Astrocyte (in vitro differentiated cells and primary cell): Measurements from ENCODE around the gene USP13. TPM values are rescaled to one million over a fixed set of nuclear protein-coding genes. Genes with fewer than 3 reads are reported as not detected.

Experiments used
- DNase-seq: peaks from one replicate; pipeline ENCODE4 v3.0.0-alpha.2; 2010; ENCODE audit warnings: low read depth
- FAIRE-seq: peaks from 2 replicates; lab custom pipeline; 2011; peaks lifted over from hg19 to GRCh38; lab: Jason Lieb, UNC
- H2AFZ ChIP-seq: 2 replicates; pipeline ENCODE4 v1.6.0; 2012; ENCODE audit warnings: low read depth, low read length, inconsistent platforms
- H3K27ac ChIP-seq: 2 replicates; pipeline ENCODE4 v1.5.1; 2011; ENCODE audit warnings: low read depth, low read length, inconsistent platforms
- H3K27me3 ChIP-seq: 2 replicates; pipeline ENCODE4 v1.6.0; 2011; ENCODE audit warnings: low read length, inconsistent platforms; ENCODE audit not compliant: insufficient read depth
- H3K36me3 ChIP-seq: 2 replicates; pipeline ENCODE4 v1.5.1; 2011; ENCODE audit warnings: low read length, inconsistent platforms; ENCODE audit not compliant: insufficient read depth
- H3K4me1 ChIP-seq: 2 replicates; pipeline ENCODE4 v1.5.1; 2011; ENCODE audit warnings: low read length, inconsistent platforms; ENCODE audit not compliant: insufficient read depth
- H3K4me2 ChIP-seq: 2 replicates; pipeline ENCODE4 v1.6.0; 2012; ENCODE audit warnings: low read length, inconsistent platforms
- H3K4me3 ChIP-seq: 2 replicates; pipeline ENCODE4 v1.5.1; 2011; ENCODE audit warnings: low read depth, mild to moderate bottlenecking, low read length, inconsistent platforms; ENCODE audit not compliant: insufficient read depth
- H3K79me2 ChIP-seq: 2 replicates; pipeline ENCODE4 v1.6.0; 2012; ENCODE audit warnings: mild to moderate bottlenecking, low read length, inconsistent platforms; ENCODE audit not compliant: insufficient read depth
- H3K9ac ChIP-seq: 2 replicates; pipeline ENCODE4 v1.6.0; 2012; ENCODE audit warnings: mild to moderate bottlenecking, low read length, inconsistent platforms
- H3K9me3 ChIP-seq: 2 replicates; pipeline ENCODE4 v1.5.1; 2012; ENCODE audit warnings: low read depth, mild to moderate bottlenecking, low read length, inconsistent platforms; ENCODE audit not compliant: insufficient read depth
- H4K20me1 ChIP-seq: 2 replicates; pipeline ENCODE4 v1.6.0; 2012; ENCODE audit warnings: low read length, inconsistent platforms; ENCODE audit not compliant: insufficient read depth
- H3K27ac Mint-ChIP-seq: one replicate; pipeline ENCODE4 v1.8.0; 2021; ENCODE audit warnings: mild to moderate bottlenecking, mixed read lengths; ENCODE audit not compliant: unreplicated experiment
- H3K27me3 Mint-ChIP-seq: one replicate; pipeline ENCODE4 v1.8.0; 2021; ENCODE audit warnings: low read depth, mixed read lengths; ENCODE audit not compliant: unreplicated experiment
- H3K36me3 Mint-ChIP-seq: one replicate; pipeline ENCODE4 v1.8.0; 2021; ENCODE audit warnings: low read depth, mixed read lengths; ENCODE audit not compliant: unreplicated experiment
- H3K4me1 Mint-ChIP-seq: one replicate; pipeline ENCODE4 v1.8.0; 2021; ENCODE audit warnings: low read depth, mixed read lengths; ENCODE audit not compliant: unreplicated experiment
- H3K4me3 Mint-ChIP-seq: one replicate; pipeline ENCODE4 v1.8.0; 2021; ENCODE audit warnings: mild to moderate bottlenecking, moderate library complexity, mixed read lengths; ENCODE audit not compliant: unreplicated experiment
- H3K9me3 Mint-ChIP-seq: one replicate; pipeline ENCODE4 v1.8.0; 2021; ENCODE audit warnings: mild to moderate bottlenecking, mixed read lengths; ENCODE audit not compliant: unreplicated experiment
- EZH2 ChIP-seq: IDR thresholded peaks from 2 replicates; pipeline ENCODE4 v1.6.1; 2012; ENCODE audit warnings: mild to moderate bottlenecking, low read length, inconsistent platforms; ENCODE audit not compliant: insufficient read depth
- total RNA-seq: library from RNA; stranded (reverse); gene quantifications from 2 replicates; pipeline ENCODE4 v1.2.1, GENCODE V29; 2021
- TF ChIP-seq, protein P1 (sequence below): IDR thresholded peaks from 2 replicates; pipeline ENCODE4 v1.5.1; 2011; ENCODE audit warnings: low read depth, mild to moderate bottlenecking, inconsistent platforms, low read length, moderate library complexity; ENCODE audit not compliant: insufficient read depth

The USP13 gene
- total RNA-seq, 1 donor from 2014 or later: 7.4 TPM

DNA sequence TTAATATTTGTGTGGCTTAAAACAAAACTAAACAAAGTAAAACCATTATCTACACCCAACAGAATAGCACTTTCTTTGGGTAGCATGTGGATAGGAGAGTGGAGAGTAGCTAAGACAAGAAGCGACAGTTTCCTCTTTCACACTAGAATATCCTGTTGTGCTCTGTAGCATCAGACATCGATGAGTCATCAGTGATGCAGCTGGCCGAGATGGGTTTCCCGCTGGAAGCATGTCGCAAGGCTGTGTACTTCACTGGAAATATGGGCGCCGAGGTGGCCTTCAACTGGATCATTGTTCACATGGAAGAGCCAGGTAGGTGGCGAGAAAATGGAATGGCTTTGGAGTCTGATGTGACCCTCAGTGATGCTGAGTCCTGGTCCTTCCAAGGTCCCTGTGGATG is 108.1 kb downstream of the USP13 start:
- Histone ChIP-seq H3K27ac (no peak overlapping the region), H3K4me1 (peaks cover 6% of the 10 kb centered on the region), H3K4me2 (no peak overlapping the region), H3K9me3 (no peaks in the 10 kb centered on the region), H3K27me3 (no peaks in the 10 kb centered on the region), H4K20me1 (no peaks in the 10 kb centered on the region), H3K9ac (no peak overlapping the region), H3K36me3 (peaks cover 8% of the 10 kb centered on the region), H3K4me3 (no peak overlapping the region), H3K79me2 (no peaks in the 10 kb centered on the region), H2AFZ (no peak overlapping the region)
- Mint-ChIP-seq H3K4me1 (peaks cover 4% of the 10 kb centered on the region), H3K36me3 (peaks cover 10% of the 10 kb centered on the region), H3K27ac (no peak overlapping the region), H3K9me3 (no peaks in the 10 kb centered on the region), H3K27me3 (no peaks in the 10 kb centered on the region), H3K4me3 (no peak overlapping the region)
- FAIRE-seq: no peak
- DNase-seq: peak; percentile 61
- TF ChIP-seq, protein P1, sequence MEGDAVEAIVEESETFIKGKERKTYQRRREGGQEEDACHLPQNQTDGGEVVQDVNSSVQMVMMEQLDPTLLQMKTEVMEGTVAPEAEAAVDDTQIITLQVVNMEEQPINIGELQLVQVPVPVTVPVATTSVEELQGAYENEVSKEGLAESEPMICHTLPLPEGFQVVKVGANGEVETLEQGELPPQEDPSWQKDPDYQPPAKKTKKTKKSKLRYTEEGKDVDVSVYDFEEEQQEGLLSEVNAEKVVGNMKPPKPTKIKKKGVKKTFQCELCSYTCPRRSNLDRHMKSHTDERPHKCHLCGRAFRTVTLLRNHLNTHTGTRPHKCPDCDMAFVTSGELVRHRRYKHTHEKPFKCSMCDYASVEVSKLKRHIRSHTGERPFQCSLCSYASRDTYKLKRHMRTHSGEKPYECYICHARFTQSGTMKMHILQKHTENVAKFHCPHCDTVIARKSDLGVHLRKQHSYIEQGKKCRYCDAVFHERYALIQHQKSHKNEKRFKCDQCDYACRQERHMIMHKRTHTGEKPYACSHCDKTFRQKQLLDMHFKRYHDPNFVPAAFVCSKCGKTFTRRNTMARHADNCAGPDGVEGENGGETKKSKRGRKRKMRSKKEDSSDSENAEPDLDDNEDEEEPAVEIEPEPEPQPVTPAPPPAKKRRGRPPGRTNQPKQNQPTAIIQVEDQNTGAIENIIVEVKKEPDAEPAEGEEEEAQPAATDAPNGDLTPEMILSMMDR: no peak
- TF ChIP-seq EZH2: no peak

DNA sequence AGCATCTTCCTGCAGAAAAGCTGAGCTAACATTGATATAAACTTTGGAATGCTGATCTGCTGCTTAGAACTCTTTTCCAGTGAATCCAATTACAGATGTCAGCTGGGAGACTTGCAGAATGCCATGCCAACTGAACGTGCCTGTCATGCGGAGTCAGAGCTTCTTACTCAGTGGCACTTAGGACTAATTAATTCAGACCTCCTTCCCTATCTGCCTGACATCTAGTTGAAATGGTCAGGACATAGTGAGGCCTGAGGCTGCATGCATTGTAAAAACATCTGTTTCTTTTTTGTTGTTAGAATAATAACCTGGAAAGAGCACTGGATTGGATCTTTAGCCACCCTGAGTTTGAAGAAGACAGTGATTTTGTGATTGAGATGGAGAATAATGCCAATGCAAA is 112.6 kb downstream of the USP13 start:
- H3K36me3 Mint-ChIP-seq: peaks cover 4% of the 10 kb centered on the region
- Histone ChIP-seq H3K36me3 (peaks cover 16% of the 10 kb centered on the region), H3K4me2 (no peak overlapping the region), H3K27ac (no peak overlapping the region), H3K9ac (no peak overlapping the region), H3K4me1 (peaks cover 12% of the 10 kb centered on the region), H3K27me3 (no peaks in the 10 kb centered on the region), H2AFZ (no peak overlapping the region), H4K20me1 (no peaks in the 10 kb centered on the region), H3K79me2 (no peaks in the 10 kb centered on the region), H3K4me3 (no peak overlapping the region), H3K9me3 (no peaks in the 10 kb centered on the region)
- no peak overlapping the region for H3K27ac Mint-ChIP-seq
- TF ChIP-seq, protein P1: no peak
- no peak for TF ChIP-seq EZH2
- DNase-seq (no peak), FAIRE-seq (no peak)
- H3K27me3 Mint-ChIP-seq: no peaks in the 10 kb centered on the region
- H3K4me1 Mint-ChIP-seq: peaks cover 4% of the 10 kb centered on the region
- no peaks in the 10 kb centered on the region for H3K9me3 Mint-ChIP-seq
- no peak overlapping the region for H3K4me3 Mint-ChIP-seq

- H3K79me2 ChIP-seq: no peaks in the 10 kb centered on the region
- Mint-ChIP-seq H3K27me3 (no peaks in the 10 kb centered on the region), H3K27ac (no peak overlapping the region), H3K36me3 (peaks cover 2% of the 10 kb centered on the region), H3K4me1 (no peaks in the 10 kb centered on the region), H3K4me3 (no peak overlapping the region), H3K9me3 (no peaks in the 10 kb centered on the region)
- no peak overlapping the region for H3K9ac ChIP-seq
- no peaks in the 10 kb centered on the region for H3K27me3 ChIP-seq
- H3K36me3 ChIP-seq: peaks cover 16% of the 10 kb centered on the region
- no peak overlapping the region for H3K27ac ChIP-seq
- FAIRE-seq: no peak
- H3K9me3 ChIP-seq: no peaks in the 10 kb centered on the region
- H3K4me3 ChIP-seq: no peak overlapping the region
- no peaks in the 10 kb centered on the region for H4K20me1 ChIP-seq
- TF ChIP-seq EZH2: no peak
- TF ChIP-seq, protein P1: no peak
- no peak overlapping the region for H2AFZ ChIP-seq
- H3K4me2 ChIP-seq: no peak overlapping the region
- DNase-seq: no peak
- H3K4me1 ChIP-seq: peaks cover 6% of the 10 kb centered on the region
Observed at GRCh38 chr3:179766416-179767133, 113.7 kb downstream of the USP13 start.
